H9 (cell line): ENCODE measurements around the gene MSI2. TPM values are rescaled to one million over a fixed set of nuclear protein-coding genes. Genes with fewer than 3 reads are reported as not detected.

Experiments used
- DNase-seq: peaks from one replicate; pipeline ENCODE4 v3.0.0-alpha.2; 2017
- H2AFZ ChIP-seq: one replicate; pipeline ENCODE4 v1.6.1; 2013; ENCODE audit warnings: mild to moderate bottlenecking, low read length, control low read depth, moderate library complexity
- H2AK5ac ChIP-seq: 2 replicates; pipeline ENCODE4 v1.6.1; 2013; ENCODE audit warnings: low read length, control low read depth, mixed read lengths; ENCODE audit not compliant: insufficient read length
- H2BK120ac ChIP-seq: one replicate; pipeline ENCODE4 v1.6.1; 2013; ENCODE audit warnings: low read depth, mild to moderate bottlenecking, low read length, control low read depth, inconsistent platforms; ENCODE audit not compliant: poor library complexity, severe bottlenecking
- H2BK12ac ChIP-seq: 2 replicates; pipeline ENCODE4 v1.6.1; 2013; ENCODE audit warnings: low read length, control low read depth, mixed read lengths, low read depth; ENCODE audit not compliant: insufficient read length
- H2BK15ac ChIP-seq: 2 replicates; pipeline ENCODE4 v1.6.1; 2013; ENCODE audit warnings: low read depth, low read length, control low read depth
- H2BK20ac ChIP-seq: one replicate; pipeline ENCODE4 v1.6.1; 2013; ENCODE audit warnings: low read depth, mild to moderate bottlenecking, low read length, control low read depth, inconsistent platforms; ENCODE audit not compliant: poor library complexity, severe bottlenecking
- H2BK5ac ChIP-seq: 2 replicates; pipeline ENCODE4 v1.6.1; 2013; ENCODE audit warnings: low read length, control low read depth, mixed read lengths; ENCODE audit not compliant: insufficient read length
- H3K14ac ChIP-seq: 2 replicates; pipeline ENCODE4 v1.6.1; 2013; ENCODE audit warnings: low read length, control low read depth; ENCODE audit not compliant: insufficient read depth
- H3K18ac ChIP-seq: 2 replicates; pipeline ENCODE4 v1.6.1; 2013; ENCODE audit warnings: low read depth, mild to moderate bottlenecking, mixed read lengths, low read length, control low read depth; ENCODE audit not compliant: insufficient read length
- H3K23ac ChIP-seq: 2 replicates; pipeline ENCODE4 v1.6.1; 2013; ENCODE audit warnings: low read length, control low read depth, mixed read lengths, low read depth; ENCODE audit not compliant: insufficient read length
- H3K23me2 ChIP-seq: 2 replicates; pipeline ENCODE4 v1.6.1; 2013; ENCODE audit warnings: low read depth, mild to moderate bottlenecking, mixed read lengths, low read length, control low read depth; ENCODE audit not compliant: insufficient read length, poor library complexity, severe bottlenecking
- H3K27ac ChIP-seq: 2 replicates; pipeline ENCODE4 v1.5.1; 2013; ENCODE audit warnings: low read length, control low read depth, mixed read lengths, low read depth; ENCODE audit not compliant: insufficient read length
- H3K27me3 ChIP-seq: 2 replicates; pipeline ENCODE4 v1.6.1; 2013; ENCODE audit warnings: low read length, control low read depth, inconsistent platforms; ENCODE audit not compliant: insufficient read depth
- H3K4ac ChIP-seq: 2 replicates; pipeline ENCODE4 v1.6.1; 2013; ENCODE audit warnings: low read depth, mild to moderate bottlenecking, control low read depth, inconsistent platforms, low read length, moderate library complexity
- H3K4me1 ChIP-seq: 2 replicates; pipeline ENCODE4 v1.6.1; 2013; ENCODE audit warnings: low read length, control low read depth, inconsistent platforms; ENCODE audit not compliant: insufficient read depth
- H3K4me2 ChIP-seq: 2 replicates; pipeline ENCODE4 v1.6.1; 2013; ENCODE audit warnings: low read length, control low read depth, mixed read lengths; ENCODE audit not compliant: insufficient read length, insufficient read depth
- H3K56ac ChIP-seq: 2 replicates; pipeline ENCODE4 v1.6.1; 2013; ENCODE audit warnings: low read depth, mild to moderate bottlenecking, mixed read lengths, low read length, control low read depth; ENCODE audit not compliant: insufficient read length
- H3K79me1 ChIP-seq: 2 replicates; pipeline ENCODE4 v1.6.1; 2013; ENCODE audit warnings: low read depth, mild to moderate bottlenecking, moderate library complexity, low read length, control low read depth, inconsistent platforms; ENCODE audit not compliant: insufficient read depth, poor library complexity, severe bottlenecking
- H3K79me2 ChIP-seq: 2 replicates; pipeline ENCODE4 v1.6.1; 2013; ENCODE audit warnings: low read length, control low read depth, inconsistent platforms; ENCODE audit not compliant: insufficient read depth
- H3K9ac ChIP-seq: 2 replicates; pipeline ENCODE4 v1.6.1; 2013; ENCODE audit warnings: low read length, control low read depth, mixed read lengths; ENCODE audit not compliant: insufficient read length; ENCODE audit errors: extremely low read depth
- H3K9me3 ChIP-seq: one replicate; pipeline ENCODE4 v1.6.1; 2013; ENCODE audit warnings: low read depth, low read length, inconsistent platforms; ENCODE audit not compliant: control insufficient read depth
- H3T11ph ChIP-seq: one replicate; pipeline ENCODE4 v1.6.1; 2013; ENCODE audit warnings: mild to moderate bottlenecking, low read length, control low read depth, inconsistent platforms
- H4K20me1 ChIP-seq: one replicate; pipeline ENCODE4 v1.6.1; 2013; ENCODE audit not compliant: control insufficient read depth, insufficient read length, insufficient read depth
- H4K5ac ChIP-seq: 2 replicates; pipeline ENCODE4 v1.6.1; 2013; ENCODE audit warnings: low read depth, mild to moderate bottlenecking, mixed read lengths, low read length, control low read depth; ENCODE audit not compliant: insufficient read length
- H4K8ac ChIP-seq: replicated peaks from 2 replicates; pipeline ENCODE4 v1.6.1; 2013; ENCODE audit warnings: low read length, control low read depth, mixed read lengths, low read depth; ENCODE audit not compliant: insufficient read length
- H4K91ac ChIP-seq: 2 replicates; pipeline ENCODE4 v1.6.1; 2013; ENCODE audit warnings: low read depth, mild to moderate bottlenecking, moderate library complexity, mixed read lengths, low read length, control low read depth; ENCODE audit not compliant: insufficient read length
- H3K27ac Mint-ChIP-seq, 3 experiments: 2 replicates in 2 of 3; 3 replicates in 1 of 3; pipeline ENCODE4 v1.8.0; 2020 to 2021; ENCODE audit warnings: mixed read lengths in 3 of 3, mild to moderate bottlenecking in 1 of 3, moderate library complexity in 1 of 3
- H3K27me3 Mint-ChIP-seq: 2 replicates; pipeline ENCODE4 v1.8.0; 2021; ENCODE audit warnings: low read depth, mild to moderate bottlenecking, moderate library complexity, mixed read lengths
- H3K36me3 Mint-ChIP-seq, 3 experiments: 2 replicates in 2 of 3; 3 replicates in 1 of 3; pipeline ENCODE4 v1.8.0; 2020 to 2021; ENCODE audit warnings: low read depth in 3 of 3, mixed read lengths in 3 of 3; ENCODE audit not compliant: insufficient read depth in 1 of 3
- H3K4me1 Mint-ChIP-seq, 2 experiments: 2 replicates each; pipeline ENCODE4 v1.8.0; 2020; ENCODE audit warnings: mixed read lengths in 2 of 2
- H3K4me3 Mint-ChIP-seq, 2 experiments: 2 replicates in 1 of 2; 3 replicates in 1 of 2; pipeline ENCODE4 v1.8.0; 2020 to 2021; ENCODE audit warnings: mild to moderate bottlenecking in 2 of 2, mixed read lengths in 2 of 2, moderate library complexity in 1 of 2
- H3K9me3 Mint-ChIP-seq, 2 experiments: 2 replicates in 1 of 2; 3 replicates in 1 of 2; pipeline ENCODE4 v1.8.0; 2020; ENCODE audit warnings: mild to moderate bottlenecking in 2 of 2, mixed read lengths in 2 of 2, moderate library complexity in 1 of 2
- WGBS: extraction: QIAGEN DNeasy Blood & Tissue Kit; methylation state at CpG from one replicate; pipeline ENCODE4 v1.1.7; 2013; ENCODE audit warnings: missing lambda C conversion rate, low lambda C conversion rate, mixed read lengths; ENCODE audit not compliant: insufficient read length; ENCODE audit errors: extremely low coverage; 5-methylcytosine and 5-hydroxymethylcytosine counted together
- total RNA-seq: library from RNA; stranded (reverse); gene quantifications from 2 replicates; pipeline ENCODE4 v1.2.1, GENCODE V29; 2021
- TF ChIP-seq, protein P1 (sequence below): fragments of 200-600 bp; sonication (generic); conservative IDR thresholded peaks from 3 replicates; pipeline ENCODE4 v1.8.0; 2021; ENCODE audit warnings: antibody characterized with exemption, mild to moderate bottlenecking

MSI2 gene
- total RNA-seq, 1 experiment from 2014 or later = 98.5 TPM

- H4K20me1 ChIP-seq = no peaks in the 10 kb centered on the region
- H2BK5ac ChIP-seq = no peak overlapping the region
- TF ChIP-seq, protein P1, sequence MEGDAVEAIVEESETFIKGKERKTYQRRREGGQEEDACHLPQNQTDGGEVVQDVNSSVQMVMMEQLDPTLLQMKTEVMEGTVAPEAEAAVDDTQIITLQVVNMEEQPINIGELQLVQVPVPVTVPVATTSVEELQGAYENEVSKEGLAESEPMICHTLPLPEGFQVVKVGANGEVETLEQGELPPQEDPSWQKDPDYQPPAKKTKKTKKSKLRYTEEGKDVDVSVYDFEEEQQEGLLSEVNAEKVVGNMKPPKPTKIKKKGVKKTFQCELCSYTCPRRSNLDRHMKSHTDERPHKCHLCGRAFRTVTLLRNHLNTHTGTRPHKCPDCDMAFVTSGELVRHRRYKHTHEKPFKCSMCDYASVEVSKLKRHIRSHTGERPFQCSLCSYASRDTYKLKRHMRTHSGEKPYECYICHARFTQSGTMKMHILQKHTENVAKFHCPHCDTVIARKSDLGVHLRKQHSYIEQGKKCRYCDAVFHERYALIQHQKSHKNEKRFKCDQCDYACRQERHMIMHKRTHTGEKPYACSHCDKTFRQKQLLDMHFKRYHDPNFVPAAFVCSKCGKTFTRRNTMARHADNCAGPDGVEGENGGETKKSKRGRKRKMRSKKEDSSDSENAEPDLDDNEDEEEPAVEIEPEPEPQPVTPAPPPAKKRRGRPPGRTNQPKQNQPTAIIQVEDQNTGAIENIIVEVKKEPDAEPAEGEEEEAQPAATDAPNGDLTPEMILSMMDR = no peak
- H2BK12ac ChIP-seq = no peak overlapping the region
- Mint-ChIP-seq H3K4me3 (no peak overlapping the region; a peak in 1 of 5 replicates), H3K27me3 (no peaks in the 10 kb centered on the region), H3K36me3 (no peaks in the 10 kb centered on the region), H3K27ac (peak overlapping the region; percentile 17 to 52 (median 52)), H3K4me1 (peaks cover 28 to 31% of the 10 kb centered on the region in 2 experiments), H3K9me3 (no peaks in the 10 kb centered on the region)
- H3K23me2 ChIP-seq = no peaks in the 10 kb centered on the region
- no peak overlapping the region for H3K14ac ChIP-seq
- H4K8ac ChIP-seq = no peak overlapping the region
- no peak overlapping the region for H2BK120ac ChIP-seq
- WGBS = no CpG with 5 or more reads among the region's 19 CpGs
- H2AFZ ChIP-seq = no peak overlapping the region
- H2BK15ac ChIP-seq = no peak overlapping the region
- no peak overlapping the region for H3K9ac ChIP-seq
- H3K4me2 ChIP-seq = no peak overlapping the region
- H3K18ac ChIP-seq = no peak overlapping the region
- no peak overlapping the region for H3K27ac ChIP-seq
- no peak overlapping the region for H3K4ac ChIP-seq
- no peak for DNase-seq
- H3K79me2 ChIP-seq = no peaks in the 10 kb centered on the region
- no peaks in the 10 kb centered on the region for H3K27me3 ChIP-seq
- no peak overlapping the region for H3K23ac ChIP-seq
- no peaks in the 10 kb centered on the region for H3K79me1 ChIP-seq
- no peak overlapping the region for H4K91ac ChIP-seq
- H4K5ac ChIP-seq = no peak overlapping the region
- no peak overlapping the region for H3T11ph ChIP-seq
- H3K56ac ChIP-seq = no peak overlapping the region
- peaks cover 8% of the 10 kb centered on the region; the same call in 1 of the 2 replicates for H3K4me1 ChIP-seq
- no peak overlapping the region for H2AK5ac ChIP-seq
- no peak overlapping the region for H2BK20ac ChIP-seq
- no peaks in the 10 kb centered on the region for H3K9me3 ChIP-seq
These were observed 176.4 kb downstream of the MSI2 start for GRCh38 chr17:57432507-57433277.
